Neuronal stem cell (in vitro differentiated cells): ENCODE measurements around the gene ABCA12.

Source experiments
- DNase-seq: peaks from one replicate; pipeline ENCODE4 v3.0.0-alpha.2; 2013; ENCODE audit warnings: low spot score
- H2AFZ ChIP-seq: one replicate; pipeline ENCODE4 v1.6.1; 2013; ENCODE audit warnings: mild to moderate bottlenecking, low read length, inconsistent platforms
- H2AK5ac ChIP-seq: 2 replicates; pipeline ENCODE4 v1.6.1; 2013; ENCODE audit warnings: low read depth, mild to moderate bottlenecking, inconsistent platforms, low read length, moderate library complexity, mixed read lengths
- H2BK120ac ChIP-seq: 2 replicates; pipeline ENCODE4 v1.6.1; 2013; ENCODE audit warnings: low read depth, mild to moderate bottlenecking, inconsistent platforms, low read length, moderate library complexity, mixed read lengths
- H2BK12ac ChIP-seq: one replicate; pipeline ENCODE4 v1.6.1; 2013; ENCODE audit warnings: low read length, inconsistent platforms
- H2BK15ac ChIP-seq: 2 replicates; pipeline ENCODE4 v1.6.1; 2013; ENCODE audit warnings: mild to moderate bottlenecking, low read length, inconsistent platforms, mixed read lengths
- H2BK5ac ChIP-seq: one replicate; pipeline ENCODE4 v1.6.1; 2013; ENCODE audit warnings: inconsistent platforms, mild to moderate bottlenecking, low read length, moderate library complexity
- H3K14ac ChIP-seq: one replicate; pipeline ENCODE4 v1.6.1; 2013; ENCODE audit warnings: low read length, inconsistent platforms
- H3K18ac ChIP-seq: 2 replicates; pipeline ENCODE4 v1.6.1; 2013; ENCODE audit warnings: low read length, inconsistent platforms
- H3K23ac ChIP-seq: 2 replicates; pipeline ENCODE4 v1.6.1; 2013; ENCODE audit warnings: low read depth, mild to moderate bottlenecking, mixed read lengths, low read length, inconsistent platforms; ENCODE audit not compliant: poor library complexity
- H3K27ac ChIP-seq: replicated peaks from 3 replicates; pipeline ENCODE4 v1.5.1; 2013; ENCODE audit warnings: low read length, inconsistent platforms
- H3K27me3 ChIP-seq, 3 experiments: 2 replicates each; pipeline ENCODE4 v1.6.1; 2013; ENCODE audit warnings: low read length in 3 of 3, mild to moderate bottlenecking in 2 of 3, inconsistent platforms in 1 of 3, low read depth in 1 of 3, mixed read lengths in 1 of 3, moderate library complexity in 1 of 3; ENCODE audit not compliant: control insufficient read depth in 3 of 3, insufficient read depth in 3 of 3
- H3K36me3 ChIP-seq, 2 donors: replicated peaks in 1 of 2; 2 replicates each; pipeline ENCODE4 v1.6.1; 2013; ENCODE audit warnings: low read length in 2 of 2; ENCODE audit not compliant: control insufficient read depth in 2 of 2, insufficient read depth in 2 of 2
- H3K4ac ChIP-seq: 2 replicates; pipeline ENCODE4 v1.6.1; 2013; ENCODE audit warnings: inconsistent platforms, mild to moderate bottlenecking, low read length, moderate library complexity
- H3K4me1 ChIP-seq, 2 donors: 1 replicate in 1 of 2; 2 replicates in 1 of 2; pipeline ENCODE4 v1.6.1; 2013; ENCODE audit warnings: low read length in 2 of 2, low read depth in 1 of 2; ENCODE audit not compliant: control insufficient read depth in 2 of 2, insufficient read depth in 1 of 2
- H3K4me2 ChIP-seq: one replicate; pipeline ENCODE4 v1.6.1; 2013; ENCODE audit warnings: mild to moderate bottlenecking, low read length, inconsistent platforms; ENCODE audit not compliant: insufficient read depth, poor library complexity, severe bottlenecking
- H3K4me3 ChIP-seq, 2 donors: 2 replicates each; pipeline ENCODE4 v1.5.1; 2013; ENCODE audit warnings: low read length in 2 of 2, mild to moderate bottlenecking in 2 of 2, inconsistent platforms in 1 of 2, moderate library complexity in 1 of 2
- H3K79me1 ChIP-seq: one replicate; pipeline ENCODE4 v1.6.1; 2013; ENCODE audit warnings: low read depth, mild to moderate bottlenecking, inconsistent platforms, low read length, moderate library complexity
- H3K9ac ChIP-seq: one replicate; pipeline ENCODE4 v1.6.1; 2013; ENCODE audit warnings: mild to moderate bottlenecking, low read depth, low read length, inconsistent platforms; ENCODE audit not compliant: poor library complexity
- H3K9me3 ChIP-seq, 2 donors: replicated peaks in 1 of 2; 2 replicates each; pipeline versions ENCODE3 to v1.6.1; 2013; ENCODE audit warnings: low read length in 2 of 2, mild to moderate bottlenecking in 2 of 2, inconsistent platforms in 1 of 2, low read depth in 1 of 2, mixed read lengths in 1 of 2, moderate library complexity in 1 of 2; ENCODE audit not compliant: control insufficient read depth in 2 of 2, insufficient read depth in 1 of 2
- H4K8ac ChIP-seq: one replicate; pipeline ENCODE4 v1.6.1; 2013; ENCODE audit warnings: low read depth, mild to moderate bottlenecking, inconsistent platforms, low read length, moderate library complexity
- H4K91ac ChIP-seq: one replicate; pipeline ENCODE4 v1.6.1; 2013; ENCODE audit warnings: low read length, low read depth, mild to moderate bottlenecking, inconsistent platforms; ENCODE audit not compliant: poor library complexity
- WGBS, 2 donors: extraction: QIAGEN DNeasy Blood & Tissue Kit; methylation state at CpG; one replicate each; pipeline ENCODE4 v1.1.7; 2013; ENCODE audit warnings: missing lambda C conversion rate in 2 of 2, mixed read lengths in 1 of 2; ENCODE audit not compliant: insufficient read length in 2 of 2, insufficient replicate concordance in 1 of 2; ENCODE audit errors: extremely low coverage in 2 of 2; 5-methylcytosine and 5-hydroxymethylcytosine counted together

ABCA12 gene

GRCh38 chr2:215066124-215066523, 72.3 kb downstream of the ABCA12 start:
- Histone ChIP-seq H4K91ac (no peak overlapping the region), H3K23ac (no peak overlapping the region), H3K4ac (no peak overlapping the region), H2AFZ (no peak overlapping the region), H4K8ac (no peak overlapping the region), H2AK5ac (no peak overlapping the region), H3K27me3 (no peaks in the 10 kb centered on the region), H2BK120ac (no peak overlapping the region), H2BK15ac (no peak overlapping the region), H3K9me3 (no peaks in the 10 kb centered on the region), H2BK5ac (no peak overlapping the region), H3K4me1 (no peaks in the 10 kb centered on the region), H3K9ac (no peak overlapping the region), H3K27ac (no peak overlapping the region), H3K4me2 (no peak overlapping the region), H2BK12ac (no peak overlapping the region), H3K4me3 (no peak overlapping the region), H3K36me3 (no peaks in the 10 kb centered on the region), H3K18ac (no peak overlapping the region), H3K14ac (no peak overlapping the region), H3K79me1 (no peaks in the 10 kb centered on the region)
- no CpG with 5 or more reads among the region's 2 CpGs for WGBS, 2 donors
- DNase-seq = no peak

DNA sequence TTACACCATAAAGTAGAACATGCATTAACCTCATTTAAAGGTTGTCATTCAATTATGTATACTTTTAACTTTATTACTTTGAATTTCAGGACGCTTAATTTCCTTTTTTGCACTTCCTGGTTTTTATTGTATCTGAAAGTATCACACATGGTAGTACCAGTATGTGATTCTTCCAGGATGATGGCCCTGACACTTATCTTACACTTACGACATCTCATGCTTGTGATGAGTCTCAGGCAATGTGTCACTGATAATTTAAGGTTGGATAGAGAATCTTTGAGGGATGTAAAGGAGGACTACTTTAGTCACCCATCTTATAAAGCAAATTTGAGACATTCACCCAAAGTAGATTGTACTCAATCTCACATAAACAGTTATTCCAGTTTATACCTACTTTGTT, 74.9 kb downstream of the ABCA12 start:
- Histone ChIP-seq H2BK15ac (no peak overlapping the region), H3K9me3 (no peaks in the 10 kb centered on the region), H3K4me3 (no peak overlapping the region), H3K27me3 (no peaks in the 10 kb centered on the region), H3K4me2 (no peak overlapping the region), H3K18ac (no peak overlapping the region), H2BK12ac (no peak overlapping the region), H3K36me3 (no peaks in the 10 kb centered on the region), H2BK120ac (no peak overlapping the region), H3K79me1 (no peaks in the 10 kb centered on the region), H3K4me1 (no peaks in the 10 kb centered on the region), H2AFZ (no peak overlapping the region), H3K14ac (no peak overlapping the region), H3K4ac (no peak overlapping the region), H4K8ac (no peak overlapping the region), H4K91ac (no peak overlapping the region), H3K23ac (no peak overlapping the region), H3K27ac (no peak overlapping the region), H3K9ac (no peak overlapping the region), H2BK5ac (no peak overlapping the region), H2AK5ac (no peak overlapping the region)
- DNase-seq = no peak
- WGBS, 2 donors = no CpG with 5 or more reads among the region's 2 CpGs

GRCh38 chr2:215060861-215061536, 77.4 kb downstream of the ABCA12 start:
- no peak overlapping the region for H4K91ac ChIP-seq
- H3K79me1 ChIP-seq = no peaks in the 10 kb centered on the region
- WGBS, 2 donors = no CpG with 5 or more reads among the region's 7 CpGs

GRCh38 chr2:215059724-215060123, 78.7 kb downstream of the ABCA12 start:
- H3K23ac ChIP-seq = no peak overlapping the region
- H2BK5ac ChIP-seq = no peak overlapping the region
- WGBS, 2 donors = no CpG with 5 or more reads among the region's 2 CpGs
- no peaks in the 10 kb centered on the region for H3K27me3 ChIP-seq
- no peak overlapping the region for H3K27ac ChIP-seq
- no peak overlapping the region for H3K4me2 ChIP-seq
- no peak overlapping the region for H2BK15ac ChIP-seq
- no peak overlapping the region for H3K4ac ChIP-seq
- no peaks in the 10 kb centered on the region for H3K79me1 ChIP-seq
- no peak for DNase-seq
- no peak overlapping the region for H4K91ac ChIP-seq
- H4K8ac ChIP-seq = no peak overlapping the region
- H3K4me3 ChIP-seq = no peak overlapping the region
- no peaks in the 10 kb centered on the region for H3K4me1 ChIP-seq
- no peak overlapping the region for H2AFZ ChIP-seq
- H3K9ac ChIP-seq = no peak overlapping the region
- no peak overlapping the region for H2AK5ac ChIP-seq
- no peaks in the 10 kb centered on the region for H3K9me3 ChIP-seq
- no peak overlapping the region for H2BK12ac ChIP-seq
- no peak overlapping the region for H2BK120ac ChIP-seq
- H3K18ac ChIP-seq = no peak overlapping the region
- no peaks in the 10 kb centered on the region for H3K36me3 ChIP-seq
- no peak overlapping the region for H3K14ac ChIP-seq

More at GRCh38 chr2:215060861-215061536, 77.4 kb downstream of the ABCA12 start:
- H3K36me3 ChIP-seq = no peaks in the 10 kb centered on the region
- H2BK15ac ChIP-seq = no peak overlapping the region
- no peak overlapping the region for H3K27ac ChIP-seq
- H2AK5ac ChIP-seq = no peak overlapping the region
- H2BK120ac ChIP-seq = no peak overlapping the region
- H2AFZ ChIP-seq = no peak overlapping the region
- H3K4me2 ChIP-seq = no peak overlapping the region
- no peak overlapping the region for H4K8ac ChIP-seq
- no peak overlapping the region for H3K14ac ChIP-seq
- no peaks in the 10 kb centered on the region for H3K4me1 ChIP-seq
- no peak overlapping the region for H2BK5ac ChIP-seq
- H3K18ac ChIP-seq = no peak overlapping the region
- no peak for DNase-seq
- no peak overlapping the region for H2BK12ac ChIP-seq
- H3K23ac ChIP-seq = no peak overlapping the region
- H3K4me3 ChIP-seq = no peak overlapping the region
- H3K4ac ChIP-seq = no peak overlapping the region
- H3K27me3 ChIP-seq = no peaks in the 10 kb centered on the region
- no peaks in the 10 kb centered on the region for H3K9me3 ChIP-seq
- no peak overlapping the region for H3K9ac ChIP-seq
